GM19023 (cell line): ENCODE data around the gene FBXO38.
A peak's percentile ranks its signal among the peaks of the same experiment; 100 is the strongest.

Source experiments
- ATAC-seq: cut with Tn5 transposase; IDR thresholded peaks from one replicate; pipeline ENCODE4 v1.9.1; 2021; ENCODE audit warnings: mild to moderate bottlenecking, moderate library complexity; ENCODE audit not compliant: unreplicated experiment

The FBXO38 gene

DNA sequence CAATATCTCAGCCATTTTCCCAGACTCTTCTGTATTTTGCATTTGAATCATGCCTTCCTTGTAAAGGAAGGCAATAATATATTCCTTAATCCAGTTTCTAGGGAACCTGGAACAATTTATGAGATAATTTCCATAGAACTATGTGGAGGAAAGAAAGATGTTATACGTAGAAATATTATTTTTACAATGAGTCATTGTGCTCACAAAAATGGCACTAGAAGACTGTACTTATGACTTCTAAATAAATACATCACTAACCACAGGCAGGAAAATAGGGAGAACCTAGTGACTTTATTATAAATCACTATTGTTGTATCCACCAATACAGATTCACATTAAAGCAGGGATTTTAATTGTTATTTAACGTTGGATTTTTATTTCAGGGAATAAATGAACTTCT, 87.6 kb downstream of the FBXO38 start:
- no peak for ATAC-seq

DNA sequence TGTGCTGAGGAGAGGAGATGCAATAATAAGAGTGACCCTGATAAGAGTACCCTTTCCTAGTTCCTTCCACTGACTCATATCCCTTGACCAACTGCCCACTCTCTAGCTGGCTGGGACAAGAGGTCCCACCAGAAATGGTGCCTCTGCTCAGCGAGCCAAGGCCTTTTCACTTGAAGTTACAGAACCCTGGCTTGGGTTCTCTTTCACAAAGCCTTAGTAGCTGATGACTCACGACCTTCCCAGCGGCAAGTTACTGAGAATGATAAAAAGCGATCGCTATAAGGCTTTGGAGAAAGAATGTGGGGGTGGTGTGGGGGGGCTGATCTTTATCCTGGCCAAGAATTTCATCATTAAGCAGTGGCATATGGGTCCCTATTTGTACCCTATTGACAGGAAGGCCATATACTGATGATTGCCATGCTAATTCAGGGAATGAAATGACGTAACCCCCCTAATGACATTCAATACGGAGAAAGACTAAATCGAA, 90.3 kb downstream of the FBXO38 start:
- no peak for ATAC-seq

DNA sequence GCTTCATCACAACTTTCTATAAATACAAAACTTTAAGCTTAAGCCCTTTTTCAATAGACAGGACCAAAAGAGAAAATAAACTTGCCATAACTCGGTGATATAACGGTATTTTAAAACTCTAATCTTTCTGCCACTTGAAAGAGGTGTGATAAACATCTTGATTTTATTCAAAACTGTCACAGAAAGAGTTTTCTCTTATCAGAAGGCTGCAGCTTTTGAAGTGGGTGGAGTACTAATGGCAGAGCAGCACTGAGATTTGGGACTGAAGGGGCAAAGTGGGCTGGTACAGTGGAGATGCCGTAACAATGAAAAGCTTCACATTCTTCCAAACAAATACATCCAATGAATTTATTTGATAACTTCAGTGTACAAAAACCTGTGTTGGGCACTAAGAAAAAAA, 92.5 kb downstream of the FBXO38 start:
- ATAC-seq = no peak

DNA sequence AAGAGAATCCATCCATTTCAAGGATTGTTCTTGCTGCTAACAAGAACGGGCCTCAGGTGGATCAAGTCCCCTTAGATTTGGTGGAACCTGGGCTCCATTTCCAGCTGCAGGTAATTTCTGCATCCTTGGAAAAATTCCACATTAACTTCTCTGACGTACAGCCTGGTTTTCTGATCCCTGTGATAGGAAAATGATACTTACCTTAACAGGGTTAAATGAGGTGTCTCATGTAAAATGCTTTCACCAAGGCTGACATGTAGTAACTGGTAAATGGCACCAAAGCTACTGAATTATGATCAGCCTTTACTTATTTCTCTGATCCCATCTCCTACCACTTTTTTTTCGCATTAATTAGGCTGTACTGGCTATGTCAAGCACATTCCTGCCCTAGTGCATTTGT, 93.7 kb downstream of the FBXO38 start:
- no peak for ATAC-seq

DNA sequence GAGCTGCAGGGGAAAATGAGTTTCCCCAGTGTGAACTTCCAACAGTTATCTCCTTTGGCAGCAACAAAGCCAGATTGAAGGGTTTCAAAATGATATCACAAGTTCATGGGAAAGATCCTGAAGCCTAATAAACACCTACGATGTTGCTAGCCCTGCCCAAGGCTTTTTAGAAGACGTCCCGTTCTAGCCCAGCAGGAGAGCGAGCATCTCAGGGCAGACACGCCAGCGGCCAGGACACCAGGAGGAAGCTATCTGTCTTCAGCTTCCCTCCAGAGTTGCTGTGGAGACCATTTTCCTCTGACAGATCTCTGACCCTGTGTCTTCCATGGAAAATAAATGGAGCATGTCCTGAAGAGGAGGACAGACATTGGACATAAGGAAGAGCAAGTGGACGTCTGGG, 98.4 kb downstream of the FBXO38 start:
- no peak for ATAC-seq

DNA sequence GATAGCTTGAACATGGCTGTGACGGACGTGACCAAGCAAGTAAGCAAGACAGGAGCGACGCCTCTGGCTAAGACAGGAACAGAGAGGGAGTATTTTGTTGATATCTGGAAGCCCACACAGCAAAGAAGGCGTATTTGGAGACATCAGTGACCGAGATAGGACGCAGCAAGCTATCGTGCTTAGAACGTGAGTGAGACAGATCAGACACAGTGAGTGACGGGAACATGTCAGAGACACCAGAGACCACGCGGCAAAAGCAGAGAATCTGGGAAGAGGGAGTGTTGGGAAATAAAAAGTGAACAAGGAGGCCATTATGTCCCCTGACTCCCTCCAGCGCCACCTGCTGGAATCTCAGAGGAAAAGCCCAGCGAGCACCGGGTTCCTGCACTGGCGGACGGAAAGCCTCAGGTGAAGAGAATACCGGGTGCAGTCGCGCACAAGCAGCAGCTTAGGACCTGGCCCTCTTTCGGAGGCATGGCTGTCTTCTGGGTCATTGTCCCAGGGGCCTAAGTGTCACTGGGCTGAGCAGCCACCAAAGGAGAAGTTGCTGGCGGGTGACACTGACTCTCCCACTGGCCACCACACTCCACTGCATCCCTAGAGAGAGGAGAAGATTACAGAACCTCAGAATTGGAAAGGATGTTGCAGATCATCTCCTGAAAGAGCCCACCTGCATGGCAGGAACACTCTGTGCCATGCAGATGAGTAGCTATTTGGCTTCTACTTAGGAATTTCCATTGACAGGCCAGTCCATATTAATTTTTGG, 99.1 kb downstream of the FBXO38 start:
- peak; percentile 89 for ATAC-seq

DNA sequence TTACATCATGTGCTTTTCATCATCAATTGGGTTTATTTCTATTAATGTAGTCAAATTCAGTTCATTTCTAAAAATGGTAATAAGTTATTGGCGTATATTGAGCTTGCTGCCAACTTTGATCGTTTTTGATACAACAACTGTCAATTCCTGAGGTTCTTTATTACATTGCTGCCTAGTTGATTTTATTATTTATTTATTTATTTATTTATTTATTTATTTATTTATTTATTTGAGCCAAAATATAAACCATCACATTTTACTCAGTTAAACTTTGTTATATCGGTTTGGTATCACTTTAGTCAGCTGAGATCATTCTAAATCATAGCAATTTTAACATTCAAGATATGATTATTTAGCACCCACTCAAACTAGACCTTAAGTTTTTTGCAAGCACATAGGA, 100.0 kb downstream of the FBXO38 start:
- ATAC-seq = no peak

DNA sequence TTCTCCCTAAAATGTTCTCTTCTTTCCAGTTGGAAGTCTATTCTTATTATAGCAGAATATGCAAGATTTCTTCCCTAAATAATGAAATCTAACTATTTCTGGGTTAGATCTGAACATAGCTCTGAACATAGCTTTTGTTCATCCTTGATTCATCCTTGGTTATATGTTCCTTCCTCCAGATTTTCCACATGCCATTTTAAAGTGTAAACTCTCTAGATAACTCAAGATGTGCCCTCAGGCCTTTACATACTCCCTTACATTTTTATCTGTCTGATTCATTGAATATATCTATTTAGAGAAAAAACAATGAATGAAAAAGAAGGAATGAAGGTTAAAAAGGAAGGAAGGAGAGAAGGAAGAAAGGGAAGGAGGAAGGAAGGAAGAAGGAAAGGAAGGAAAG, 100.9 kb downstream of the FBXO38 start:
- ATAC-seq = no peak

DNA sequence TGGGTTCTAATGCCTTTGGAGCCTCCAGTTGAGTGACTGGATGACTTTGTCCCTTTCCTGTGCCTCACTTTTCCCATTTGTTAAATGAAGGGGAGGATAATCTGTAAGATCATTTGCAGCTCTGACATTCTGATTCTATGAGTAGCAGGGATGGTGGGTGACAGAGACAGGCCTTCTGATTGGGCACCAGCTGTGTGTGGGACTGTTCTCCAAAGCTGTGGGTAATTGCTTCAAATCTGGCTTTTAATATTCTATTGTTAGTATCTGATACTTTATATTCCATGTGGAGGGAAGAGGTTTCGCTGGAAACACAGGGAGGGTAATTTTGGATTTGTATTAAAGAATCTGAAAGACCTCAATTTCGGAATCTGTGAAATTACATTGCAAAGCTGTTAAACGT, 102.7 kb downstream of the FBXO38 start:
- no peak for ATAC-seq

DNA sequence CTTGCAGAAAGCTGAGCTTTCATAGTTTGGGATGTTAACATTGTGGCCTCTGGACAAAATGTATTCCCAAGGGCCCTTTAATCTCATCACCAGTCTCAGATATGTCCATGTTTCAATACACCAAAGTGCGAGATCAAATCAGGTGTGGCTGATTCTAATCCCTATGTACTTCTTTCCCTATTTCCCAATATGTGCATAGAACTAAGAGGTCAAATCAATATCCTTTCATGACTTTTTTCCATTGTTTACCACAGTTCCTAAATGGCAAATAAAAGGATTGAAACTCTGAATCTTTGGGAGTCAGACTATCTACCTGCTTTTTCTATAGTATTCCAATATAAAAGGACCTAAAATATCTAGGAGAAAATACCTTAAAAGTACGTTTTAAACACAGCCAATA, 105.0 kb downstream of the FBXO38 start:
- no peak for ATAC-seq

DNA sequence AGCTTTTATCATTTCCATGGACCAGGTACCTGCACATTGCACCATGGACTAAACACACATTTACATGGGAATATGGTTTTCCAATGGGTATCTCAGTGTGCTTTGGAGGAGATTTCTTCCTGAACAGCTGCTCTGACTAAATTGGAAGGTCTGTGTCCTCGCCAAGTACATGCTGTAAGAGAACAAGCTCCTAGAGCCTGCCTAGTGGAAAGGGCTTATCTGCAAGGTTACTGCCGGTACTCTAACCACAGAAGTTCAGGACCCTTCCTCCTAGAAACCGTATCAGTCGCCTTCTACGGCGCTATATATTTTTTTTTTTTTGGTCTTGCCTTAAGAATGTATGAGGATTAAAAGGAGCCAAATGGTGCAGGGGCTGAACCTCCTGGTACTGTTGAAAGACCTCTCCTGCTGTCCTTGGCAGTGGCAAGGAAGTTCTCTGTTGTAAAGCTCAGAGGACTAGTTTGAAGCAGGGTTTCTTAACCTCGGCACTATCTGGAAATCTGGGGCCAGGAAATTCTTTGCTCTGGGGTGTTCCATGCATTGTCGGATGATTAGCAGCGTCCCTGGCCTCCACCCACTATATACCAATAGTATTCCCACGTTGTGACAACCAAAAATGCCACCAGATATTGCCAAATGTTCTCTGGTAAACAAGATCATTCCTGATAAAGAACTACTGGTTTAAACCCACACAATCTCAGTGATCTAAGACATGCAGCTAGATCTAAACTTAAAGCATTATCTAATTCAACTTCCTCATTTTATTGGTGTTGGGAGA, 107.4 kb downstream of the FBXO38 start:
- ATAC-seq = no peak

DNA sequence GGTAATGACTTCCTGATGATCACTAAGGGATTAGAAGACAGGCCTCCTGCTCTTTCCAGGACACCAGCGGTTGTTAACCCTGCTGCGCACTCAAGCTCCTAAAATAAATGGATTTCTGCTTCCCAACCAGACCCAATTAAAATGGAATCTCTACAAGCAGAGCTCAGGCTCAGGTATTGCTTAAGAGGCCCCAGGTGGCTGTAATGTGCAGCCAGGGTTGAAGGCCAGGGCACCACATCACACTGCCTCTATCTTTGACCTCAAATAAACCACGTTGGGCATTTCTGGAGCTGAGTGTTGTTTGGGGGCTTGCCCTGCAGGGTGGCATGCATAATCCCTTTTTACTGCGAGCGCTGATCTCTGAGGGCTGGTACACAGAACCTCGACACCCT, 108.0 kb downstream of the FBXO38 start:
- no peak for ATAC-seq

DNA sequence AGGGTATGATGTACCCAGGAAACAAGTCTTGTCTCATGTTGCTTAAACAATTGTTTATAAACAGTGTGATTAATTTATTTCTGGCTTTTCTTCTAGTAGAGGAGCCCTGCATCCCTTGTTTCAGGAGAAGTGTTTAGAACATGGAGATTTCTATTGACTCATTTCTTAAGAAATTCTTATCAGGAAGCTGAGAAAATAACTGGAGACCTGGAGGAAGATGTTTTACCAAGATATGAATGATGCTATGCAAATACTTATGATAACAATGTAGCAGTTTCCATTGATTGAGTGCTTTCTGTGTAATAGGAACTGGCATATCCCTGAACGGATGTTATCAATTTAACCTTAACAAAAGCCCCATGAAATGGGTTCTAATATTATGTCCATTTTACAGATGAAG, 108.6 kb downstream of the FBXO38 start:
- ATAC-seq = no peak
